Measurements from ENCODE around the gene ABCC8.
"Not testable (repeated sequence)": the region's sequence is repeated elsewhere in the genome, so short reads cannot be mapped to it uniquely, and the experiment has no call there.

Gene ABCC8

GRCh38 chr11:17428925-17429324 is 47.7 kb downstream of the ABCC8 start:
- no peak for DNase-seq (ENCODE audit: low read depth)

GRCh38 chr11:17428261-17428660 is 48.4 kb downstream of the ABCC8 start:
- DNase-seq (ENCODE audit: low read depth), result no peak

DNA sequence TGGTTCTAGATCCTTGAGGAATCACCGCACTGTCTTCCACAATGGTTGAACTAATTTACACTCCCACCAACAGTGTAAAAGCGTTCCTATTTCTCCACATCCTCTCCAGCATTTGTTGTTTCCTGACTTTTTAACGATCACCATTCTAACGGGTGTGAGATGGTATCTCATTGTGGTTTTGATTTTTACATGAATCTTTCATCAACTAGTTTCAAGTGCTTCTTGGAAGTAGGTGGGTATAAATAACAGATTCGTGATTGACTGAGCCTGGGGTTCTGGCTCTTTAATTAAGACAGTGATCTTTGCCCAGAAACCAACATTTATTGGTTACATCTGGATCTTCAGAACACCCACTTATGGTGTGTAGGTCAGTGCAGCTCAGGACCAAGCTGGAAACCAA is 50.4 kb downstream of the ABCC8 start:
- not testable (repeated sequence) for DNase-seq (ENCODE audit: low read depth)

DNA sequence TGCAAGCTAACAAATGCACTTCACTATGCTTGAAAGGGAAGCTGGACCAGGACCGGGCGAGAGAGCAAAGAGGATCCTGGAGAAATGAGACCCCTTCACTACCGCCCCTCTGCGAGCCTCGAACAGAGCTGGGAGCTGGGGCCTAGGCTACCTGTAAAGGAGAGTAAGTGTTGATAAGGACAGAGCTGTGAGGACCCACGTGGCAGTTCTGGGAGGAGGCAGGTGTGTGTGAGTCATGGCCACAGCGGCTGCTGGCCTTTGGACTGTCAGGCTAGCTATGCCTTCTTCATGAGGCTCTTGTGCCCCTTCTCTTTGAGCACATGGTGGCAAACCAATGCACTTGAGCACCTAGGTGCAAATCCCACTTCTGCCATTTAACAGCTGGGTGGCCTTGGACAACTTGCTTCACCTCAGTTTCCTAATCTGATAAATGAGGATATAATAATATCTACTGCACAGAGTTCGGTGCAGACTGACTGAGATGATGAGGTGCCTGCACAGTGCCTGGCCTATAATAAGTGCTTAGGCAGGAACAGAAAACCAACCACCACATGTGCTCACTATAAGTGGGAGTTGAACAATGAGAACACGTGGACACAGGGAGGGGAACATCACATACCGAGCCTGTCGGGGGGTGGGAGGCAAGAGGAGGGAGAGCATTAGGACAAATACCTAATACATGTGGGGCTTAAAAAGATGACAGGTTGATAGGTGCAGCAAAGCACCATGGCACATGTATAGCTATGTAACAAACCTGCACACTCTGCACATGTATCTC is 52.9 kb downstream of the ABCC8 start:
- no peak for DNase-seq (ENCODE audit: low read depth)

DNA sequence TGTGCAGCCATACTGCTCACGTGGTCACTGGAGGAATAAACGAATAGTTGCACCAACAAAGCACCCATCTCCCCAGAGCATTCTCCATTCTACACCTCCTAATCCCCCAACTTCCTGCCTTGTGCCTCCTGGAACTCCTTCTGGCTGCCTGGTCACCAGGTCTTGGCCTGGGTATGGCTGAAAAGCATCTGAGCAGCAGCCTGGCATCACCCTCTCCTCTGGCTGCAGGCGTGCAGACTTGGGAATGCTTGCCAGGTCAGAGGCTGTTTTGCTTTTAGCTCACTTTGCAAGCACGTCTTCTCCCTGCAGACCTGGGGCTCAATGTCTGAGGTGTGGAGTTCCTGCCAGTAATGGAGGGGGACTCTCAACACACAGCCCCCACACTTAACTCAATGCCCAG is 54.9 kb downstream of the ABCC8 start:
- DNase-seq (ENCODE audit: low read depth), result no peak

GRCh38 chr11:17418444-17419081 is 58.1 kb downstream of the ABCC8 start:
- DNase-seq (ENCODE audit: low read depth), result no peak

GRCh38 chr11:17416492-17416891 is 60.2 kb downstream of the ABCC8 start:
- DNase-seq (ENCODE audit: low read depth), result no peak

DNA sequence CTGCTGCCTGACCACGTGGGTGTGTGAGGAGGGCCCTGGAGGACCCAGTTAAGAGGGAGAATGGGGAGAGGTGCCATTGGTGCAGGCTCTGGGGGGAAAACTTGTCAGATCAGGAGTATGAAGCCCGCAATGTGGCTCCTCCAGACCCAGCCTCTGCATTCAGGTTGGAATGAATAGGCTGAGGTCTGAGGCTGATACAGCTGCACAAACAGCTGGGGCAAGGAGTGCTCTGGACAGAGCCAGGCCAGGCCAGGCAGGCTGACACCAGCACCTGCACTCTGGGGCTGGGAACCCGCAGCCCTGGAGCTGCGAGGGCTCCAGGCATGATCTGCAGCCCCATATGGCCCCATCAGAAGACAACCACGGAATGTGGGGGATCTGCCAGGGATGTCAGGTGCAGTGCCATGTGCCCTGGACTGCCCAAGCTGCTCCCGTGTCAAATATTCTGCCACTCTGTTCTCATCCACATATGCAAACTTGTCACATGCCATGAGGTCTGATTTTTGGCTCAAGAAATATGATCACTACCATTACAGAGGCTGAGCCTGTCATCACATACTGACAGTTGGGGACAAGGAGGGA is 61.0 kb downstream of the ABCC8 start:
- DNase-seq (ENCODE audit: low read depth), result no peak

GRCh38 chr11:17414992-17415391 is 61.7 kb downstream of the ABCC8 start:
- no peak for DNase-seq (ENCODE audit: low read depth)

- no peak for DNase-seq (ENCODE audit: low read depth)
Measured at GRCh38 chr11:17414317-17414737, 62.3 kb downstream of the ABCC8 start.

- DNase-seq (ENCODE audit: low read depth), result no peak
Measured at GRCh38 chr11:17413414-17414316, 63.0 kb downstream of the ABCC8 start.

- DNase-seq (ENCODE audit: low read depth), result no peak
Measured at GRCh38 chr11:17412488-17413180, 64.0 kb downstream of the ABCC8 start.

- no peak for DNase-seq (ENCODE audit: low read depth)
Measured at GRCh38 chr11:17411418-17411817, 65.2 kb downstream of the ABCC8 start.

GRCh38 chr11:17410606-17411379 is 65.9 kb downstream of the ABCC8 start:
- no peak for DNase-seq (ENCODE audit: low read depth)

- DNase-seq (ENCODE audit: low read depth), result no peak
Measured at GRCh38 chr11:17408641-17409040, 68.0 kb downstream of the ABCC8 start.

GRCh38 chr11:17408026-17408425 is 68.6 kb downstream of the ABCC8 start:
- DNase-seq (ENCODE audit: low read depth), result no peak

- no peak for DNase-seq (ENCODE audit: low read depth)
Measured at GRCh38 chr11:17407575-17407974, 69.1 kb downstream of the ABCC8 start.

DNA sequence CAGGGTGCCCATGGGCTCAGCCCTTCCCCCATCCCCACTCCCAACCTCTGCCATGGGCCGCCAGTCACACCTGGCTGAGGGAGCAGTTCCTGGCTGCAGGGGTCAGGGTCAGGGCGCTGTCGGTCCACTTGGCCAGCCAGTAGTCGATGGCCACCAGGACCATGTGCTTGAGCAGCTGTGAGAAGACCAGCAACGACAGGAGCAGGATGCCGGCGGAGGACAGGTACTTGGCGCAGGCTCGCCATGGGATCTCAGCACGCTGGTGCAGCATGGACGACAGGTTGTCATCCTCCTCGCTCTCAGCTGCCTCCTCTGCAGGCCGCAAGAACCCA is 69.9 kb downstream of the ABCC8 start:
- DNase-seq (ENCODE audit: low read depth), result no peak

GRCh38 chr11:17406082-17406817 is 70.4 kb downstream of the ABCC8 start:
- DNase-seq (ENCODE audit: low read depth), result no peak

Measured in stimulated activated CD8-positive, alpha-beta memory T cell treated with anti-CD3 and anti-CD28 coated beads, Interleukin-15, amount 100 ng/mL, for 1 hour (primary cell).